HG02885 (cell line): ENCODE data around the gene FSCN2.
A peak's percentile ranks its signal among the peaks of the same experiment; 100 is the strongest.

Experiments used
- ATAC-seq: cut with Tn5 transposase; IDR thresholded peaks from one replicate; pipeline ENCODE4 v1.9.1; 2021; ENCODE audit warnings: mild to moderate bottlenecking; ENCODE audit not compliant: unreplicated experiment, poor library complexity

The FSCN2 gene, protein sequence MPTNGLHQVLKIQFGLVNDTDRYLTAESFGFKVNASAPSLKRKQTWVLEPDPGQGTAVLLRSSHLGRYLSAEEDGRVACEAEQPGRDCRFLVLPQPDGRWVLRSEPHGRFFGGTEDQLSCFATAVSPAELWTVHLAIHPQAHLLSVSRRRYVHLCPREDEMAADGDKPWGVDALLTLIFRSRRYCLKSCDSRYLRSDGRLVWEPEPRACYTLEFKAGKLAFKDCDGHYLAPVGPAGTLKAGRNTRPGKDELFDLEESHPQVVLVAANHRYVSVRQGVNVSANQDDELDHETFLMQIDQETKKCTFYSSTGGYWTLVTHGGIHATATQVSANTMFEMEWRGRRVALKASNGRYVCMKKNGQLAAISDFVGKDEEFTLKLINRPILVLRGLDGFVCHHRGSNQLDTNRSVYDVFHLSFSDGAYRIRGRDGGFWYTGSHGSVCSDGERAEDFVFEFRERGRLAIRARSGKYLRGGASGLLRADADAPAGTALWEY

DNA sequence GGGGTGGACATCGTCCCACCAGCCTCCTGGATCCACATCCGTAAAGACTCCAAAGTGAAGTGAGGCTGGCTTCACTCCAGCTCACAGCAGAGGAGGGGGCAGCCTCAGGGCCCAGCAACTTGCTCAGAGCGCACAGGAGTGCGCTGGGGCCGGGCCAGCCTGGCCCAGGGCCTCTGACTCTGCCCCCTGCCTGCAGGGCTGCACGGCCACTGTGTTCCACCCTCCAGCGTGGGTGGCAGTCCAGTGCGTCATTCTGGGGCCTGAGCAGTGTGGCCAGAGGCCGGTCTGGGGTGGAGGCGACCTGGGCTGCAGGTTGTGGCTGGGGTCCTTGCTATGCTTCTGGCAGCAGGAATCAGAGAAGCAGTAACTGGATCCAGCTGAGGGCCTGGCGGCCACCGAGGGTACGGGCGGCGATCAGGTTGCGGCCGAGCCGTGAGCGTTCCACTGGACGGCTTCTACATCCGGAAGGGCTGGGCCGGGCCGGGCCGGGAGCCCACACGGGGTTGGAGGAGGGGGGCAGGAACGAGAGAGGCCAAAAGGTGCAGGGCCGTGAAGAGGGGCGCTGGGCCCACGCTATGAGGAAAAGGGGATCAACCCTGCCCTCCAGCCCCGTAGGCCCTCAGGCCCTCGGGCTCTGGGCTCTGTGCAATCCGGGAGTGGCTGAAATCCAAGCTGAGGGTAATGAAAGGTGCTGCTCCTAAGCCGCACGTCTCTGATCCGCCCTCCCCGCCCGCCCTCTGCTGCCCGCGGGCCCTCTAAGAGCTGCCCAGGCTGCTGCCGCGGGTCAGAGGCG lies at the start of gene FSCN2:
Gene FSCN2 (plus strand): TSS at position 787 of the 793 bp plus-strand sequence. CDS start 155 bp downstream, outside the sequence.
- no peak for ATAC-seq

DNA sequence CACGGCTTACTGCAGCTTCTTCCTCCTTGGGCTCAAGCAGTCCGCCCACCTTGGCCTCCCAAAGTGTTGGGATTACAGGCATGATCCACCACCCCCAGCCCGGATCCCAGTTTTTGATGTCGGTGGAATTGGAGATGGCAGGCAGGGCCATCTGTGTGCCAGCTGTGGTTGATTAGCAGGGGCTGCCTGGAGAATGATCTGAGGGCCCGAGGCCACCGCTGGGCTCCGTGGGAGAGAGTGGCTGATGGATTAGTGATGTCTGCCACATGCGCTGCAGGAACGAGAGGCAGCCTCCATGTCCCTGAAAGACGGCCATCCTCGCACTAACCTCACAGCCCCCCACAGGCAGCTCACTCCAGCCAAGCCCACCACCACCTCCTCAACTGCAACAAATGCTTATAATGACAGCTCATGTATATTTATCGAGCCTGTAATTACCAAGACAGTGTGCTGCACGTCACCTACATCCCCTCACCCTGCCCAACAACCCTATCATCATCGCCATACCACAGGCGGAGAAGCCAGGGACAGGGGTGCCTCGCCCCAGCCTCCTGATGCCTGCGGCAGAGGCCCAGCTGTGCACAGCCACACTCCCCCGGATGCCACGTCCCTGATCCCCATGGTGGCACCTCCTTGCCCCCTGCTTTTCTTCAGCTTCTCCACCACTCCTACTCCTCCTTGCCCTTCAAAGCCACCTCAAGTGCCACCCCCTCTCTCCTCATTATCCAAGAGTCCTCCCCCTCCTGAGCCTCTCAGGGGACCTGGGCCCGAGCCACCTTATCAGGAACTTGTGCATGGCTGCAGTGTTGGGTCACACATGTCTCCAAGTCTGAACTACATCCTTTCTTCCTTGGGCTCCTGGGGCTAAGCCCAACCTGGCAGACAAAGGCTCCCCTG lies 48.8 kb upstream of the FSCN2 start:
- ATAC-seq, result no peak

DNA sequence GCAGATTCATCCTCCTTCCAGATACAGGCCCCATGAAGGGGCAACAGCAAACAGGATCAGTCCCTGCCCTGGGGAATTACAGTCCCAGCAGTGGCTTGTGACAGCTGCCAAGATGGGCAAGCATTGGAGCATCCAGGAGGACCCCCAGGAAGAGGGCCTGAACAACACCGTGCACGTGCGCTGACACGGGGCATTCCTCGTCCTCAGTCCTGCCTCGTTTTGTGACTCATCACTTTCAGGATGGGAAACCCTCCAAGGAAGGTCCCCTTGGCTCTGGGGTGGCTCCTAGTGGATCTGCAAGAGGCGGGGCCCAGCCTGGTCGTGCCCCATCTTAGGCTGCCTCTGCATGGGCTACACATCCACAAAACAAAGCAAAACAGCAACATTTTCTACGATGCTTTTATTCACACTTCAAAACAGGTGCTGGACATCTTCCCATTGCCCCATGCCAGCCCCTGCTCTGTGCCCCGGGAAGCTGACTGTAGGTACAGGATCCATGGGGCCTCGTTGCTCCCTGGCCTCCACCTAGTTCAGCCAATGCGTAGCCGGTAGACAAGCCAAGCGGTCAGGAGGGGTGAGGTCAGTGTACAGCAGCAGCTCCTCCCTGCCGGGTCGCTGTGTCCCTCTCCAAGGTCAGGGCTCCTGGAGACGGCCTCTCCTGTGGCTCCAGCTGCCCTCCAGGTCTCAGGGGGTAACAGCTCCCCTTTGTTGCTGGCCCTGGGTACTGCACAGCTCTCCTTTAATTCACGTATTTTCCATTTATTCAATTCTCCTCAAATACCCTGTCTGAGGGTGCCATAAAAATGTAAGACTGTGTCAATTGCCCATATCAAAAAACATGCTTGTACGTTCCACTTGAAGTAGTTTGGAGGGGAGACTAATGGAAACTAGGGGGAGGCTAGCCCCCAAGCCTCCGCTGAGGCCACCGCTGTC lies 47.8 kb upstream of the FSCN2 start:
- no peak for ATAC-seq

DNA sequence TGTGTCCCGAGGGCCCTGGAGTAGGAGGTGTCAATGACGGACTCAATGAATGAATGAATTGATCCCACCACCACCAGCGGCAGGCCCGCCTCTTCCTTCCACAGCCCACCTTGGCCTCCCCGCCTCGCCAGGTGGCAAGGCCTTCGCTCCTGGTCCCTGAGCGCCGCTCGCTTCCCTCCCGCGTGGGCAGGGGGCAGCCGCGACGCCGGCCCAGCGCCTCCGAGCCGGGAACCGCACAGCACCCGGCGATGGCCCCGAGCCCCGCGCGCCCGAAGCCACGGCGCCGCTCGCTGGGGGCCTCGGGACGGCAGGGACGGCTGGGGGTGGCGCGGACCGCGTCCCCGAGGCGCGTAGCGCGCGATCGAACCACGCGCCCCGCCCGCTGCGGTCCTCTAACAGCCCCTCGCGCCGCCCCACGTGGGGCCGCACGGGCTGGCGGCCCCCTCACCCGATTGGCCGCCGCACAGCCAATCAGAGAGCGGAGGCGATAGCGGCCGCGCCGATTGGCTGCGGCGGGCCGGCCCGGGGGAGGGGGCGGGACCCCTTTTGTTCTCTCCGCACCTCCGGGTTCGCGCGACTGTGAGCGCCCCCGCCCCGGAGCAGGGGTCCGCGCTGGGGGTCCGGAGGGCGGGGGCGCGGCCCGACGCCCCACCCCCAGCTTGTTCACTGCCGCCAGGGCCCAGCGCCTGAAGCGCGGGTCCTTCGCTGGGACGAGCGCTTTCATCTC lies 46.9 kb upstream of the FSCN2 start:
- ATAC-seq, result no peak

DNA sequence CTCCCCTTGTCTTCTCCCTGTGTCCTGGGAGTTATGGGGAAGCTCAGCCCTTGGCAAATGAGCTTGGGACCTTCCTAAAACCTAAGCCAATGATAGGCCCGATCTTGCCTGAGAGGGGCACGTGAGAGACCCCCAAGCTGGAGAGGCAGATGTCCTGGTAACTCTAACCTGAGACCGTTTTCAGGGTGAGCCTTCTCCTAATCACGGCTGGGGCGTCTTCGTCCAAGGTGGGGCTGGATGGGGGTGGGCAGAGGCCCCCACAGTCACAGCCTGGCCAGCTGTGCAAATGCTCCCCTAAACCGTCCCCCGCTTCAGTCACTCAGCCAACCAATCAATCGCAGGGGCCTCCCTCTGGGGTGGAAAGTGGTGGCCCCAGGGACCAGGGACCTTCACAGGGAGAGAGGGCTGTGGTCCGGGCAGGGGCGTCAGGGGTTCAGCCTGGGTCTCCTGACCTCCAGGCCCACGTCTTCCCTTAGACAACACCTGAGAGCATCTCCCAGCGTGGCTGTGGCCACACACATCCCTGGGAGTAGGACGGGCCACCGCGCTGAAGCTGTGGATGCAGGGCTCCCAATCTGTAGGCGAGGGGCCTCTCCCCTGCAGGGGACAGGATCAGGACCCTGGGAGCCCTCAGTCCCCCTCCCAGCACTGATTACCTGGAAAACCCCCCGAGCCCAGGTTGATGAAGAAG lies 46.2 kb upstream of the FSCN2 start:
- no peak for ATAC-seq

DNA sequence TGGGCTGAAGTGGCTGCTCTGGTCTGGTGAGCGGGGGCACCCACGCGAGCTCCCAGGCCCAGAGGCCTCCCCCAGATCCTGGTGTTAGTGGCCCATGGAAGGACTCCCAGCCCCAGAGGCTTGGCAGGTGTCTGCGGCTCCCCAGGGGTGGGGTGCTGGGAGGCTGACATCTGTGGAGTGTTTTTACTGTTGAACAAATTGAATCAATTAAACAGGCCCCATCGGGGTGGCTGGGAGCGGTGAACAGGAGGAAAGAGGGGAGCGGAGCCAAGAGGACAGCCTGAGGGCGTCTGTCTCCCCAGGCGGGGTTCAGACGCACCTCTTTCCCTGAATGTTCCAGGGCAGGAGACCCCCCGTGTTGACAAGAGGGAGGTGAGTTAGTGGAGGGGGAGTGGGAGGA lies 45.5 kb upstream of the FSCN2 start:
- no peak for ATAC-seq

DNA sequence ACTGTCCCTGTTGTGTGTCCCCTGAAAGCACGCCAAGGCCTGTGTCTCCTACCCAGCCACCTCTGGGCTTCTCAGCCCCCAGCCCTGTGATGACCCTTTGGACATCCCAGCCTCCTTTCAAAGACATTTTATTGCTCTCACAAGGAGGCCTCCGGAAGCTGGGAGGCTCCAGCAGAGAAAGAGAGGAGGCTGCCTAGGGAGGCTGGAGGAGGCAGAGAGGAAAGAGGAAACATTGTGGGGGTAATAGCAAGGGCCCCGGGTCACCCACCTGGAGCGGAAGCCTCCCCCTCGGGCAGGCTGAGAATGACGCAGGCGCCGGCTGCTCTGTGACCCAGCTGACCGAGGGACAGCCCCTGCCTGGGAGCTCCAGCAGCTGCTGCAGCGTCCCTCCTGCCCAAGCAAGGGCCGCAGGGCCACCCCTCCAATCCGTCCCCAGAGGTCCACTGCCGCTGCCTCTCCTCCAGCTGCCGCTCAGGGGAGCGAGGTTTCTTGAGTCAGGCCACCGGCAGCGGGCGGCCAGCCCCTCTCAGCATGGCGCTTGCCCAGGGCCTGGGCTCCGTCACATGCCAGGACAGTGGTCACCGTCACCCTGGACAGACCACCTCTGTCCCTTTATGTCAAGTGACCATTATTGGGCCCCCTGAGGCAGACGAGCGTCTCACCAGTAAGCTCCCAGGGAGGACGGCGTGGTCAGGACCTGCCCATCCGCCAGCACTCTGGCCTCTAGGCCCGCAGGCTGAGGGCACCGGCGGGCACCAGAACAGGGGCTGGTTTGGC lies 44.9 kb upstream of the FSCN2 start:
- ATAC-seq, result no peak

DNA sequence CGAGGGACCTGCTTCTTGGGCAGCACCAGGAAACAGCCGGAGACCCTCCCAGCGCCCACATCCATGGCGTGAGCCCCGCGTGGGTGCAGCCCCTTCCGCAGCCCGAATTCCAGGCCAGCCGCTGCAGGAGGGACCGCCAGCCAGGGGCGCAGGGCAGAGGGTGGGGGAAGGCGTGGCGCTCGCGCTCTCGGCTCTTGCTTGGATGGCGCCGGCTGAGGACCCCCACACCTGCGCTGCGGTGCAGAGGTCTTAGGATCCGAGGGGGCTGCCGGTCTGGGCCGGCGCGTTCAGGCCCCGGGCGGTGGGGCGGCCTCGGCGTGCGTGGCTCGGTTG lies 44.3 kb upstream of the FSCN2 start:
- ATAC-seq, result no peak

DNA sequence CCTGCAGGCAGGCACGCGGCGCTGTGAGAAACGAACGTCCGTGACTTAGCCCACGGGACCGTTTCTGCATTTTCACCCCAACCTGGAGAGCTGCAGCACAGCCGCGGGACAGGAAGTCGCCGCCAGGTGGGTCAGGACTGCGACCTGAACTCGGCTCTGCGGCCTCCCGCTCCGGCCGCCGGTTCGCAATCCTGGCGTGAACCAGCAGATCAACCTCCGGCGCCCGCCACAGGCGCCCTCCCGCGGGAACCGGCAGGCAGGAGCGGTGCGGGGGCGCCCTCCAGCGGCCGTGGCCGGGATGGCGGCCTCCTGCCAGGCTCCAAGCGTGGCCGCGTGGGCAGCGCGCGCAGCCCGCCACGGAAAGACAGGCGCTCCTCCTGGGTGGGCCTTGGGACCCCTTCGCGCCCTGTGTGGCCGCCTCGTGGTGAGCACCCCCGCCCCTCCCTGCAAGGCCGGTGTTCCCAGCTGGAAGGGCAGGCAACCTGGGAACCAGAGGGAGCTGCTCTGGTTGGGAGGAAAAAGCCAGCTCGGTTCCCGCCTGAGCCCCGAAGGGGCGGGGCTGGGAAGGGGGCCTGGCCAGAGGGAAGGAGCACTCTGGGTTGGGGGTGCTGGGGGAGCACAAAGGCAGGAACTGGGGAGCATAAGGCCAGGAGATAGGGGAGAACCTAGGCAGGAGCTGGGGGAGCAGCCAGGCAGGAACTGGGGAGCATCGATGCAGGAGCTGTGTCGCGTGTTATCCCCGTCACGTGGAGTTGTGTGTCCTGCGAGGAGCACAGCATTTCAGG lies 43.8 kb upstream of the FSCN2 start:
- peak; percentile 70 for ATAC-seq

DNA sequence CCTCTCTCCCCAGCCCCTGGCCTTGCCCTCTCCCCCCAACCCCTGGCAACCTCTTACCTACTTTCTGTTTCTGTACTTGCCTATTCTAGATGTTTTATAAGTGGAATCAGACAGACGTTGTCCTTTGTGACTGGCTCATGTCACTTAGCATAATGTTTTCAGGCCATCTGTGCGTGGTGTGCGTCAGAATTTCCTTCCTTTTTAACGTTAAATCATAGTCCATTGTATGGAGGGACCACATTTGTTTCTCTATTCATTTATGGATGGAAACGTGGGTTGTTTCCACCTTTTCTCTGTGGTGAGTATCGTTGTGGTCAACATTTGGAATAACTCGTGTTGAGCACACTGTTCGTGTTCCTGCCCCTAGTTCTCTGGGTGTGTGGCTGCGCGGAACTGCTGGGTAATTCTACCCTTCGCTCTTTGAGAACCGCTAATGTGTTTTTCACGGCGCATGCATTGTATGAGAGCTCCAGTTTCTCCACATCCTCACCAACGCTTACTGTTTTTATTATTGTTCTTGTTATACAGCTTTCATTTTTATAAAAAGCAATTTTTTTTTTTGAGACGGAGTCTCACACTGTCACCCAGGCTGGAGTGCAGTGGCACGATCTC lies 41.9 kb upstream of the FSCN2 start:
- no peak for ATAC-seq

DNA sequence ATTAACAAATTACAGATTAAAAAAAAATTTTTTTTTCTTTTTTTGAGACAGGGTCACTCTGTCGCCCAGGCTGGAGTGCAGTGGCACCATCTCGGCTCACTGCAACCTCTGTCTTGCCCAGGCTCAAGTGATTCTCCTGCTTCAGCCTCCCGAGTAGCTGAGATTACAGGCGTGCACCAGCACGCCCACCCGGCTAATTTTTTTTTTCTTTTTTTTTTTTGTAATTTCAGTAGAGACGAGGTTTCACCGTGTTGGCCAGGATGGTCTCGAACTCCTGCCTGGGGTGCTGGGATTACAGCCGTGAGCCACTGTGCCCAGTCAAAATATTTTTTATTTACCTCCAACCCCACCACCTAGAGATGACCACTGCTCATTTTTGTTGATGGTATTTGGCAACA lies 41.1 kb upstream of the FSCN2 start:
- no peak for ATAC-seq

DNA sequence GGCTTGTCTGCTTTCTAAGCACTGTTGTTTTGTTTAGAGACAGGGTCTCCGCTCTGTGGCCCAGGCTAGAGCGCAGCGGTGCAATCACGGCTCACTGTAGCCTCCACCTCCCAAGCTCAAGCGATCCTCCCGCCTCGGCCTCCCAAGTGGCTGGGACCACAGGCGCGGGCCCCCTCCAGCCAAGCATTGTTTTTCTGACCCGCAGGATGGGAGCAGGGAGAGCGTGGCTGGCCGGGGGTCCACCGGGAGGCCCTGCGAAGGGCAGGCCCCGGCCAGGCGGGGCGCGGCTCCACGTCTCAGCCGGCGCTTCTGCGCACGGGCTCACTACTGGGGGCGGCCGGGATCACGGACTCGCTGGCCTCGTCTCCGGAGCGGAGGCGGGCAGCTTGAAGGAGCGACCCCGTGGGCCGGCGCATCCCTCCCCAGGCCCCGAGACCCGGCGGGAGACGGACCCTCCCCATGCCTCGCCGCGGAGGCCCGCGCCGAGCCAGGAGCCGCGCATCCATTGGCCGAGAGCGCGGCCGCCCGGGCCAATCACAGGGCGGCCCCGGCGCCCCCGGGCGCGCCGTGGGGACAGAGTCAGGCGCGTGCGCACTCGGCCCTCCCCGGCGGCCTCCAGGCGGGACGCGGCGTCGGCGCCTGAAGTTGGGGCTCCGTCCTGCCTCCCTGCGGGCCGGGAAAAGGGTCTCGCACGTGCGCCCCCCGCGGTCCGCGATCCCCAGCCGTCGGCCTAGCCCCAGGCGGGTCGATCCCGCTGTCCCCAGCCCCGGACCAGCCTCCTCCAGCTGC lies 40.5 kb upstream of the FSCN2 start:
- ATAC-seq, result peak; percentile 62

DNA sequence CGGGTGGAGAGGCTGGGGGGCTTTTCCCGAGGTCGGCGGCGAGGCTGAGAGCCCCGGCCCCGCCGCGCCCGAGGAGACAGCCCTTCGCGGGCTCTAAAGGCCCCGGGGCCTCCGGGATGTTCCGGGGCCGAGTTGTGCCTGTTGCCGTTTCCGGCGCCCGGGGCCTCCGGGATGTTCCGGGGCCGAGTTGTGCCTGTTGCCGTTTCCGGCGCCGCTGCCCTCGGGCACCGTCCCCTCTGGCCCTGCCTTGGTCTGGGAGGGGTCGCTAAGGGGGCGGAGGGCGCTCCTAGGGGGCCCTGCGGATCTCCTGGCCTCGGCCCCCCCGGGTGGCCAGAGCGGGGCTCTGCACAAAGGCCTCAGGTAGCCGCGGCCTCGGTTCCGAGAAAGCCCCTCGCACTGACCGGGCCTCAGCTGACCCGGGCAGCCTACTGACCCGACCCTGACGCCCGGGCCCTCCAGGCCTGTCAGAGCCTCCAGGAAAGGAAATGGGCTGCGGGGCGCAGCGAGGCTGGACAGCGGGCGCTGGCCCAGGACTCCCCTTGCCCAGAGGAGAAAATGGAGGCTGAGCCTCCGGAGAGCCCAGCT lies 39.8 kb upstream of the FSCN2 start:
- ATAC-seq, result no peak

DNA sequence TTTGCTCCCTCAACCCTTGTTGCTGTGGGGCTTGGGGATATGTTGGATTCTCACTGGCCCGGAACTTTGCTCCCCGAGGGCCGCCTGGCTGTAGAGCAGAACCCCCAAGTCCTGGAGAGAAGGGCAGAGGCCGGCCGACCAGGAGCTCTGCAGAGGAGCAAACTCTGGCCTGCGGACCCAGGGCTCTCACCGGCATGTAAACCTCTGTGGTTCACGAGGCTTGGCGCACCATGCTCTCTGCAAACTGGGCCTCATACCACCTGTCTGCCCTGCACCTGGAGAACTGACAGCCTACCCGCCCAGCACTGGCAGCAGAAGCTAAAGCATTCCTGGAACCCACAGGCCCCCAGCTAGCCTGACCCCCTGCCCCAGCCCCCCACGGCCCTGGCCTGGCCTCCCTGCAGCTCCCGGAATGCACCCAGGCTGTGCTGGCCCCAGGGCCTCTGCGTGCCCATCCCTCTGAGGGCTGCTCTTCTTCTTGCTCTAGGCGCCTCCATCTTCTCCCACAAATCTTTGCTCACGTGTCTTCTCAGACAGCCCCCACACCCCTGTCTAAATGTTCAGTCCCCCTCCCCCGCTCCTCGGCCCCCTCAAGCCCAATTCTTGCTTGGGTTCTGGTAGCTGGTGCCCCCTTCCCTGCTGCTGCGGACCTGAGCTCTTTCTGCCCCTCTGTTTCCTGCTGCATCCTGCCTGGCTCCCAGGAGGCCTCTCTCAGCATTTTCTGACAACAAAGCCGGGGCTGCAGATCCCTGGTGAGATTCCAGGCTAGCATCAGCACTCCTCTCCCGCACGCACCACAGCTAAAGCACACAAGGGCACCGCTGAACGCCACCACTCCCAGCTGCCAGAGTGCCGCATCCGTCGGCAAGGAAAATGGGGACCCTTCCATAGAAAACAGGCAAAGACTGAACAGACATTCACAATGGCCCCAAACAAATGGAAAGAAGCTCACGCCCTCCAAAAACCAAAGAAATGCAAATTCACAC lies 38.9 kb upstream of the FSCN2 start:
- ATAC-seq, result no peak
